Measurements from ENCODE around the gene GPD1L. TPM values are rescaled to one million over a fixed set of nuclear protein-coding genes. Genes with fewer than 3 reads are reported as not detected.

The GPD1L gene
- total RNA-seq, 1 donor from 2014 or later = 25.7 TPM

Other genes with a start within 250 kb of the GPD1L start
- 2.5 and 2.6 TPM in 2 replicates for gene OSBPL10, start 125.4 kb upstream of the GPD1L start, total RNA-seq
- gene ZNF860, start 124.9 kb upstream of the GPD1L start, total RNA-seq = 0.14 and 0.16 TPM in 2 replicates
- gene CMTM8, start 132.1 kb downstream of the GPD1L start, total RNA-seq = 5.4 and 5.6 TPM in 2 replicates